ENCODE results near the gene OPCML.

OPCML gene

GRCh38 chr11:133525976-133526375 lies 6.3 kb downstream of the OPCML start:
- Histone ChIP-seq H3K27ac (no peak overlapping the region), H3K27me3 (replicated peaks) (no peaks in the 10 kb centered on the region), H3K36me3 (replicated peaks) (no peaks in the 10 kb centered on the region), H3K4me3 (ENCODE audit: low read depth, low read length) (no peak overlapping the region)
- no peak for TF ChIP-seq CTCF (IDR thresholded peaks at IDR 0.05; ENCODE audit: low read depth, low read length, missing control alignments)
- in situ Hi-C loops (cut with HindIII; ENCODE audit: low pct_ligation_motif_present, low sequenced_read_pairs), result no loop called here
- no peak for DNase-seq

DNA sequence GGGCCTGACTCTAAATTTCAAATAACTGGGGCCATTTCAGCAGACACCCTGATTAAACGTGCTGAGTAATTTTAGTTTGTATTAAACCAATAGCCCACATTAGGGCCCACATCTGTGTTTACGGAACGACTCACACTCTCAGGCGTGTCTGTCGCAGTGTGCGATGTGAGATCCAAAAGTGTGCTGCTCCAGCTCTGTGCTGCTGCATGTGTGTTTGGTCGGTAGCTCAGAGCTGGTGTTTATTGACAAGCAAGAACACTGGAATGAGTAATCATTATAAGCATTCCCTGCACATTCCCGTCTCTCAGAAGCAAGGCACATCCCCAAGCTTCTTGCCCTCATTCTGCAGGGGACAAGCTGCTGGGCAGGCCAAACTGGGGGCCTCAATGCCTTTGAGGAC lies 7.8 kb downstream of the OPCML start:
- no peak overlapping the region for H3K27ac ChIP-seq
- no peaks in the 10 kb centered on the region for H3K27me3 ChIP-seq (replicated peaks)
- no peak for TF ChIP-seq CTCF (IDR thresholded peaks at IDR 0.05; ENCODE audit: low read depth, low read length, missing control alignments)
- no peak overlapping the region for H3K4me3 ChIP-seq (ENCODE audit: low read depth, low read length)
- H3K36me3 ChIP-seq (replicated peaks), result no peaks in the 10 kb centered on the region
- in situ Hi-C loops (cut with HindIII; ENCODE audit: low pct_ligation_motif_present, low sequenced_read_pairs), result no loop called here
- no peak for DNase-seq

DNA sequence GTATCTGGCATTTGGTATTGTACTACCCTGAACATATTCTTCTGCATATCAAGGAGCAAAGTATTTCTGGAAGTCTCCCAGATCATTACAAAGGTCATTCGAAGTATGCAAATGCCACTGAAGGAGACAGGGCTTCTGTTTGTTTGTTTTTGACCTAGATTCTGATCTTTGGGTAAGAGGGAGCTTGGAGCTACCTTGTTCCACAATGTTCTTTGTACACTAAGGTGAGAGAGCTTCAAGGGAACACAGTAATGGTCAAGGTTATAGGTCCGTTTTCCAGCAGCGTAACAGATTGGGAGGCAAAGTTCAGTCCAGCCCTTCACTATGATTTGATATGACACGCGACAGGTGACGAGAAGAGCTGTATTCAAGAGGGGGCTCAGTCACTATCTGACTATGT lies 10.0 kb downstream of the OPCML start:
- no peak overlapping the region for H3K4me3 ChIP-seq (ENCODE audit: low read depth, low read length)
- no peak for TF ChIP-seq CTCF (IDR thresholded peaks at IDR 0.05; ENCODE audit: low read depth, low read length, missing control alignments)
- no peaks in the 10 kb centered on the region for H3K27me3 ChIP-seq (replicated peaks)
- H3K36me3 ChIP-seq (replicated peaks), result no peaks in the 10 kb centered on the region
- in situ Hi-C loops (cut with HindIII; ENCODE audit: low pct_ligation_motif_present, low sequenced_read_pairs), result no loop called here
- no peak overlapping the region for H3K27ac ChIP-seq
- DNase-seq, result no peak

DNA sequence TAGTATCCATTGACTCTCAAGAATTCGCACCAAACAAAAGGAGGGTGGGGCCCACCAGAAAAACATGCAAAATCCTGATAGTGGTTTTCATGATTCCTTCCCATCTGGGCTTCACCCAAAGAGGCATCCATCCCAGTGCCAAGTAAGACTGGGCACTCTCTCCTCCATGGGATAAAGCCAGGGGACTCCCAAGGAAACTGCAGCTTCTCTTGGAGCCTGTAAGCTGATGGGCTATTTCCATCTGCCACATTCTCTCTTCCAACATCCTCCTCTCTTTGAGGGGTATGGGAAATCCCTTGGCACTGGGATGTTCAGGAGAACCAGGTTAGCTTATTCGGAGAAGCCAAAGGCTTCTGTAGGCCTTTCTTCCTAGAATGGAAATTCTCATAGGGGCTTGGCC lies 10.8 kb downstream of the OPCML start:
- in situ Hi-C loops (cut with HindIII; ENCODE audit: low pct_ligation_motif_present, low sequenced_read_pairs), result no loop called here
- H3K4me3 ChIP-seq (ENCODE audit: low read depth, low read length), result no peak overlapping the region
- no peaks in the 10 kb centered on the region for H3K36me3 ChIP-seq (replicated peaks)
- H3K27me3 ChIP-seq (replicated peaks), result no peaks in the 10 kb centered on the region
- no peak for DNase-seq
- no peak overlapping the region for H3K27ac ChIP-seq
- TF ChIP-seq CTCF (IDR thresholded peaks at IDR 0.05; ENCODE audit: low read depth, low read length, missing control alignments), result no peak

- TF ChIP-seq CTCF (IDR thresholded peaks at IDR 0.05; ENCODE audit: low read depth, low read length, missing control alignments), result no peak
- Histone ChIP-seq H3K36me3 (replicated peaks) (no peaks in the 10 kb centered on the region), H3K27me3 (replicated peaks) (no peaks in the 10 kb centered on the region), H3K4me3 (ENCODE audit: low read depth, low read length) (no peak overlapping the region), H3K27ac (no peak overlapping the region)
- in situ Hi-C loops (cut with HindIII; ENCODE audit: low pct_ligation_motif_present, low sequenced_read_pairs), result no loop called here
- DNase-seq, result no peak
Observed at GRCh38 chr11:133520707-133521106, 11.6 kb downstream of the OPCML start.

DNA sequence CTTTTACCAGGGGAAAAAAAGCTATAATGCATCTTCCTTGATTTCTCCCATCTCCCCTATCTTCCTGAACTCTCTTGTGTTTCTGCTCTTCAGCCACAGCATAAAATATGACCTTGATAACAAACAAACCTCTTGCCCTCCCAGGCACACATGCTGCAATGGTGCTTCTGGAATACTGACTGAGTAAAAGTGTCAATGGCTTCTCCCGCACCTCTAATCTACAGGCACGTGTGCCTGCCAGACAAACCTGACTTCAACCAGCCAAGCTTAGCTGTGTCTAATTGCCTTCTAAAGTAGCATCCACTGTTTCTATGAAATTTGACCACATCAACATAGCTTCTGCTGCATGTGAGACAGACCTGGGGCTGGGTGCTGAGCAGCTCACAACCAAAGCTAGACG lies 12.7 kb downstream of the OPCML start:
- Histone ChIP-seq H3K27ac (no peak overlapping the region), H3K27me3 (replicated peaks) (no peaks in the 10 kb centered on the region), H3K4me3 (ENCODE audit: low read depth, low read length) (no peak overlapping the region), H3K36me3 (replicated peaks) (no peaks in the 10 kb centered on the region)
- no peak for TF ChIP-seq CTCF (IDR thresholded peaks at IDR 0.05; ENCODE audit: low read depth, low read length, missing control alignments)
- in situ Hi-C loops (cut with HindIII; ENCODE audit: low pct_ligation_motif_present, low sequenced_read_pairs), result no loop called here
- DNase-seq, result no peak
